ENCODE measurements around the gene ENTPD1. TPM values are rescaled to one million over a fixed set of nuclear protein-coding genes. Genes with fewer than 3 reads are reported as not detected.
"Not testable (repeated sequence)": the region's sequence is repeated elsewhere in the genome, so short reads cannot be mapped to it uniquely, and the experiment has no call there.

Gene ENTPD1
- total RNA-seq, 1 experiment from 2014 or later: 0.37 TPM

DNA sequence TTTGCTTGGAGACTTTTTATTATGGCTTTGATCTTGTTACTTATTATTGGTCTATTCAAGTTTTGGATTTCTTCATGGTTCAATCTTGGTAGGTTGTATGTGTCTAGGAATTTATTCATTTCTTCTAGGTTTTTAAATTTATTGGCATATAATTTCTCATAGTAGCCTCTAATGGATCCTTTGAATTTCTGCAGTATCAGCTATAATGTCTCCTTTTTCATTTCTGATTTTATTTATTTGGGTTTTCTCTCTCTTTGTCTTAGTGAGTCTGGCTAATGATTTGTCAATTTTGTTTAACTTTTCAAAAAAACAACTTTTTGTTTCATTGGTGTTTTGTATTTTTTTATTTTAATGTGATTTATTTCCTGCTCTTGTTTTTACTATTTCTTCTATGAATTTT is 160.1 kb downstream of the ENTPD1 start:
- H4K20me1 ChIP-seq (ENCODE audit: insufficient read depth); intact Hi-C loops (cut with micrococcal nuclease); H3K9ac ChIP-seq (ENCODE audit: low read length); H3K27me3 ChIP-seq (ENCODE audit: insufficient read depth, low read length); DNase-seq (ENCODE audit: low read depth, low spot score); BruUV-seq (replicated peaks); RAD21 ChIA-PET (ENCODE audit: low non-redundant PET in 1 of 2, low total read pairs in 2 of 2, uncharacterized antibody in 2 of 2, unreplicated experiment in 2 of 2); H3K79me2 ChIP-seq (ENCODE audit: insufficient read depth, low read length); H3K36me3 ChIP-seq (ENCODE audit: control insufficient read depth in 1 of 2, insufficient read depth in 2 of 2, low read length in 2 of 2); ATAC-seq; H3K4me2 ChIP-seq (ENCODE audit: low read length); POLR2A ChIA-PET; CTCF ChIA-PET; H3K4me1 ChIP-seq (ENCODE audit: control insufficient read depth in 1 of 2, insufficient read depth in 2 of 2, low read length in 2 of 2); H3K9me2 ChIP-seq (ENCODE audit: insufficient read depth); H3K4me3 ChIP-seq (replicated peaks in 1 of 2; ENCODE audit: low read depth in 1 of 2, low read length in 2 of 2); H3K9me3 ChIP-seq (ENCODE audit: control insufficient read depth in 1 of 2, insufficient read depth in 1 of 2, low read depth in 1 of 2, low read length in 2 of 2); H3K27ac ChIP-seq (ENCODE audit: low read depth, low read length); H2AFZ ChIP-seq (ENCODE audit: low read depth, low read length, poor library complexity, severe bottlenecking): not testable (repeated sequence)

Other genes starting within 250 kb of the ENTPD1 start
- gene SORBS1, start 194.8 kb upstream of the ENTPD1 start, total RNA-seq (2021; ENCODE audit: unreplicated experiment): 3.4 TPM
- 87.6 TPM for gene ALDH18A1, start 99.5 kb upstream of the ENTPD1 start, total RNA-seq (2021; ENCODE audit: unreplicated experiment)
- gene TCTN3, start 62.2 kb upstream of the ENTPD1 start, total RNA-seq (2021; ENCODE audit: unreplicated experiment): 41.7 TPM
- 0.20 TPM for gene CC2D2B, start 151.8 kb downstream of the ENTPD1 start, total RNA-seq (2021; ENCODE audit: unreplicated experiment)